ENCODE results near the gene RBM19.

Gene RBM19

DNA sequence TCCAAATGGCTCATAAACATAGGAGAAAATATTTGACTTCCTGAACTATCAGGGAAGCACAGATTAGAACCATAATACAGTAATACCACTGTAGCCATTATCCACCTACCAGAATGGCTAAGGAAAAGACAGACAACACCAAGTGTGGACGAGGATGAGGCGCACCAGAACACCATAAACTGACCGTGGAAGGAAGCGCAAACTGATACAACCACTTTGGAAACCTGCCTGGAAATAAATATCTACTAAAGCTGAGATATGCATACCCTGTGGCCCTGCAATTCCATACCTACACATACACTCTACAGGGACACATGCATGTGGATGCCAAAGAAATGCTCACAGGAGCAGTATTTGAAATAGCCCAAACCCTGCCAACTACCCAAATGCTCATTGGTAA is 60.3 kb downstream of the RBM19 start:
- no peak for TF ChIP-seq TAF1 (IDR thresholded peaks at IDR 0.05; ENCODE audit: borderline replicate concordance, insufficient read depth, low read length)
- TF ChIP-seq POLR2AphosphoS5 (IDR thresholded peaks at IDR 0.05; ENCODE audit: low read depth, low read length) = no peak
- no peak for TF ChIP-seq SIN3A (IDR thresholded peaks at IDR 0.05; ENCODE audit: borderline replicate concordance, insufficient read depth, low read length)
- TF ChIP-seq, protein P1, sequence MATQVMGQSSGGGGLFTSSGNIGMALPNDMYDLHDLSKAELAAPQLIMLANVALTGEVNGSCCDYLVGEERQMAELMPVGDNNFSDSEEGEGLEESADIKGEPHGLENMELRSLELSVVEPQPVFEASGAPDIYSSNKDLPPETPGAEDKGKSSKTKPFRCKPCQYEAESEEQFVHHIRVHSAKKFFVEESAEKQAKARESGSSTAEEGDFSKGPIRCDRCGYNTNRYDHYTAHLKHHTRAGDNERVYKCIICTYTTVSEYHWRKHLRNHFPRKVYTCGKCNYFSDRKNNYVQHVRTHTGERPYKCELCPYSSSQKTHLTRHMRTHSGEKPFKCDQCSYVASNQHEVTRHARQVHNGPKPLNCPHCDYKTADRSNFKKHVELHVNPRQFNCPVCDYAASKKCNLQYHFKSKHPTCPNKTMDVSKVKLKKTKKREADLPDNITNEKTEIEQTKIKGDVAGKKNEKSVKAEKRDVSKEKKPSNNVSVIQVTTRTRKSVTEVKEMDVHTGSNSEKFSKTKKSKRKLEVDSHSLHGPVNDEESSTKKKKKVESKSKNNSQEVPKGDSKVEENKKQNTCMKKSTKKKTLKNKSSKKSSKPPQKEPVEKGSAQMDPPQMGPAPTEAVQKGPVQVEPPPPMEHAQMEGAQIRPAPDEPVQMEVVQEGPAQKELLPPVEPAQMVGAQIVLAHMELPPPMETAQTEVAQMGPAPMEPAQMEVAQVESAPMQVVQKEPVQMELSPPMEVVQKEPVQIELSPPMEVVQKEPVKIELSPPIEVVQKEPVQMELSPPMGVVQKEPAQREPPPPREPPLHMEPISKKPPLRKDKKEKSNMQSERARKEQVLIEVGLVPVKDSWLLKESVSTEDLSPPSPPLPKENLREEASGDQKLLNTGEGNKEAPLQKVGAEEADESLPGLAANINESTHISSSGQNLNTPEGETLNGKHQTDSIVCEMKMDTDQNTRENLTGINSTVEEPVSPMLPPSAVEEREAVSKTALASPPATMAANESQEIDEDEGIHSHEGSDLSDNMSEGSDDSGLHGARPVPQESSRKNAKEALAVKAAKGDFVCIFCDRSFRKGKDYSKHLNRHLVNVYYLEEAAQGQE (IDR thresholded peaks at IDR 0.05; ENCODE audit: insufficient read depth in 1 of 2, low read depth in 2 of 2, low read length in 2 of 2) = no peak
- no peak for TF ChIP-seq FOXP2 (optimal IDR thresholded peaks at IDR 0.05; ENCODE audit: borderline replicate concordance, extremely low read depth, extremely low read length, insufficient read depth)

DNA sequence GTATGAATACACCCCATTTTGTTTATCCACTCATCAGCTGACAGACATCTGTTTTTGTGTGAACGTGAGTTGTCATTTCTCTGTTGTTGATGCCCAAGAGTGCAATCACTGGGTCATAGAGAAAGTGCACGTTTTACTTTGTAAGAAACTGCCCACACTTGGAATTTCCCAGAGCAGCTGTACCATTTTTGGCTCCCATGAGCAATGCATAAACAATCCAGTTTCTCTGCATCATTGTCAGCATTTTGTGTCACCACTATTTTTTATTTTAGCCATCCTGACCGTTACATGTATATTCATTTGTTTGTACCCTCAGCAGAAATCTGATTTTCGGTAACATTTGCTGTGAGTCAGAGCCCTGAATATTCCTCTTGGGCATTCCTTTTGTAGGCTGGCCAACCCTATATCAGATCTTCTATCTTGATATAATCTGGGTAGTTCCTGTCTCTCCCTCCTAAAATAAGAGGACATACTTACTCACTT is 62.7 kb downstream of the RBM19 start:
- TF ChIP-seq TAF1 (IDR thresholded peaks at IDR 0.05; ENCODE audit: borderline replicate concordance, insufficient read depth, low read length) (no peak), SIN3A (IDR thresholded peaks at IDR 0.05; ENCODE audit: borderline replicate concordance, insufficient read depth, low read length) (no peak), POLR2AphosphoS5 (IDR thresholded peaks at IDR 0.05; ENCODE audit: low read depth, low read length) (no peak), FOXP2 (optimal IDR thresholded peaks at IDR 0.05; ENCODE audit: borderline replicate concordance, extremely low read depth, extremely low read length, insufficient read depth) (no peak)
- TF ChIP-seq, protein P1 (IDR thresholded peaks at IDR 0.05; ENCODE audit: insufficient read depth in 1 of 2, low read depth in 2 of 2, low read length in 2 of 2) = no peak

DNA sequence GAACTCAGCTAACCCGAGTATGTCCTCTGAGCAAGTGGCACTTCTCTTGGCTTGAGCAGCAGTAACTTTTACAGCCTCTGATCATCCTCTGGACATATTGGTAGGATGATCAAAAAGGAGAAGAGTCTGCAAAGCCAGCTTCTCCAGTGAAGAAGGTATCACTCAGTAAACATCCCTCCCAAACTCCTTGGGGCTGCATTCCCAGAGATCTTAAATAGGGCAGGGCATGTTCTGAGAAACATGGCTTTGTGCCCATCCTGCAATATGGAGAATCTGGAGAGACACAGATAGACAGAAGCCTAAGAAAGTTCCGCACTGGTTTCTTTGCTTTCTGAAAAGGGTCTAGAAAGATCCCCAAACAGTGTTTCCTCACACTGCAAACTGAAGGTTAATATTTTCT is 65.4 kb downstream of the RBM19 start:
- TF ChIP-seq, protein P1 (IDR thresholded peaks at IDR 0.05; ENCODE audit: insufficient read depth in 1 of 2, low read depth in 2 of 2, low read length in 2 of 2) = no peak
- TF ChIP-seq FOXP2 (optimal IDR thresholded peaks at IDR 0.05; ENCODE audit: borderline replicate concordance, extremely low read depth, extremely low read length, insufficient read depth) (no peak), TAF1 (IDR thresholded peaks at IDR 0.05; ENCODE audit: borderline replicate concordance, insufficient read depth, low read length) (no peak), SIN3A (IDR thresholded peaks at IDR 0.05; ENCODE audit: borderline replicate concordance, insufficient read depth, low read length) (no peak), POLR2AphosphoS5 (IDR thresholded peaks at IDR 0.05; ENCODE audit: low read depth, low read length) (no peak)

DNA sequence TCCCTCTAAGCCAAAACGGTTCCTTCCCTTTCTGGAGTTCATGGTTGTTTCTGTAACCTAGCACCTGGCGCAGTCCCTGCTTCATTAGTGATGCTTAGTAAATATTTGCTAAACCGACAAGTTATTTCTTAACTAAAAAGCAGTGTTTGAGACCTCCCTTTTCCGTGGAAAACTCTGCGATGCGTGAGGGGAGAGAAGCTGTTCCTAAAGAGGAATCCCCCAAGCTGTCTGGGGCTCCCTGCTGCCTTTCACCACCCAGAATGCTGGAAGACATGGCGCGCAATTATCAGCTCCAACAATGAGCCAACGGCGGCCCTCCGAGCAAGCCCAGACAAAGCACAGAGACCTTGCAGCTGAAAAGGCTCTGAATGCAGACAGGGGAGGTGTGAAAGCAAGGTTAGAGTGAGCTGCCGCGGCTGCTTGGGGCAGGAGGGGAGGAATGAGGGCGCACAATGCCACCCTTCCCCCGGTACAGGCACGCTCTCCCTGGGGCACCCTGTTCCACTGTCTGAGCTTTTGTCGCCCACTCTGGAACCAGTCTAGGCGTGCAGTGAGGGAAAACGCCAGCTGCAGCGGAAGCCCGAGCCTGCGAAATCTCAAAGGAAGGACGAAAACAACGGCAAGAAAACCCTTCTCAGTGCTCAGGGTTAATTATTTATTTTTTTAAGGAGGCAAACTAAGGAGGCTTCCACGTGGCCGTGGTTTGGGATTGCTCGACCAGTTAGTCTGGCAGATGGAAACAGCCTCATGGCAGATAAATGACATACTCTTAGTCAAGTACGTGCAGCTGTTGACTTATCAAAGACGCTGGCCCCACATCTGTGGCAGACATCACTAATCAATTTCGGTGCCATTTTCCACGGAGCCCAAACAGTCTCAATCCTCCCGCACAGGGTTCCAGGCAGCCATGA is 66.3 kb downstream of the RBM19 start:
- no peak for TF ChIP-seq FOXP2 (optimal IDR thresholded peaks at IDR 0.05; ENCODE audit: borderline replicate concordance, extremely low read depth, extremely low read length, insufficient read depth)
- TF ChIP-seq POLR2AphosphoS5 (IDR thresholded peaks at IDR 0.05; ENCODE audit: low read depth, low read length) = no peak
- no peak for TF ChIP-seq SIN3A (IDR thresholded peaks at IDR 0.05; ENCODE audit: borderline replicate concordance, insufficient read depth, low read length)
- TF ChIP-seq TAF1 (IDR thresholded peaks at IDR 0.05; ENCODE audit: borderline replicate concordance, insufficient read depth, low read length) = no peak
- TF ChIP-seq, protein P1 (IDR thresholded peaks at IDR 0.05; ENCODE audit: insufficient read depth in 1 of 2, low read depth in 2 of 2, low read length in 2 of 2) = no peak

All from PFSK-1 (cell line).